Right forelimb (tissue), 1 donor: ENCODE results near the gene ZNF385B.
"Not testable (repeated sequence)": the region's sequence is repeated elsewhere in the genome, so short reads cannot be mapped to it uniquely, and the experiment has no call there.

ENCODE experiments used
- DNase-seq: peaks from one replicate; pipeline ENCODE4 v3.0.0-alpha.2; 2018

The ZNF385B gene

DNA sequence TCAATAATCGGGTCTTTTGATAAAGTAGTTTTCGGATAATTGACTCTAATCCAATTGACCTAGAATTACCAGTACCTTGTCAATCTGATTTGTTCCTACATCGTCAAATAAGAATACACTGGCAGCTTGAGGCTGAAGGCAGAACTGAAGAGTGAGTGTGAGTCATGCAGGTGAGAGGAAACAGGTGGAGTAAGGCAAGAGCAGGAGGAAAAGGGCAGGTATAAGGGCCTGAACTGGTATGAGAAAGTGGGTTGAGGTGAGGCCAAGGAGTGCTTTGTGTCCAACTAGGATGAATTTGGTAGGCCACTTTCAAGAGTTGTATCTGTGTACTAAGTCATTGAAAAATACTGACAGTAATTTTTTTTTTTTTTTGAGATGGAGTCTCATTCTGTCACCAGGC is 186.0 kb downstream of the ZNF385B start:
- no peak for DNase-seq

DNA sequence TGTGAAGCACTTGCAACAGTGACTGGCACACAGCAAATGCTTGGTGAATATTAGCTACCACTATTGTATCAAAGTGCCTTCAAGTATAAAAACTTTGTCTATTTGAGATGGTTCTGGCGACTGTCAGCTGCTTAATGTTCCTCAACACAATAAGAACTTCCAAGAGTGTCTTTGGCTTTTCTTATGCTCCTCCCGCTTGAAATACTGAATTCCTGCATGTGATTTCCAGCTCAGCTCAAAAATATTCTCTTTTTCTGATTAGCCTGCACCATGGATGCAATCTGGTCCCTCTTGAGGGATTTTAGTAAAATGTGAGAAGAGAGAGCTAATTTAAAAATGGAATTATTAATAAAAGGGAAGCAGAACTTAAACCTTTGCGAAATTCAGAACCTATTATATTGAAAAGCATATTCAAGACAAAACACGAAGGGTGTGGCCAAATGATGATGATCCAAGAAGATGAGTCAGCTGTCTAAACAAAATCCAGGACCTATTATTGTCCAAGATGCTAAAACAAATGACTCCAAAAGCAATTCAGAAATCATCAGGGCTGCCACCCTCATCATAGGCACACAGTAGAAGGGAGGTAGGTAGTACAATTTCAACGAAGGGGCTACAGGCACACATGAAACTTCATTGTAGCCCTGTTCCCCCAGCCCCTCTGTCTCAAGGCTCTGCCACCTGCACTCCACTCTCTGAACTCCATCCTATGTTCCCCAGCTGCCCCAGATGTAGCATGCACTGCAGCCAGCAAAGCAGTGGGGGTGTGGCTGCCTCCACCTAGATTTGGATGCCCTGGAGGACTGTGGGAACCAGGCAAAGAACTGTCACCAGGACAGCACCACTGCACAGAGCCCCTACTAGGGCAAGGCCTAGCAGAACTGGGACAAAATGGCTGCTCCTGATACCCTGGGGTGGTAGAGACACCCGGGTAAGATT is 190.1 kb downstream of the ZNF385B start:
- no peak for DNase-seq

DNA sequence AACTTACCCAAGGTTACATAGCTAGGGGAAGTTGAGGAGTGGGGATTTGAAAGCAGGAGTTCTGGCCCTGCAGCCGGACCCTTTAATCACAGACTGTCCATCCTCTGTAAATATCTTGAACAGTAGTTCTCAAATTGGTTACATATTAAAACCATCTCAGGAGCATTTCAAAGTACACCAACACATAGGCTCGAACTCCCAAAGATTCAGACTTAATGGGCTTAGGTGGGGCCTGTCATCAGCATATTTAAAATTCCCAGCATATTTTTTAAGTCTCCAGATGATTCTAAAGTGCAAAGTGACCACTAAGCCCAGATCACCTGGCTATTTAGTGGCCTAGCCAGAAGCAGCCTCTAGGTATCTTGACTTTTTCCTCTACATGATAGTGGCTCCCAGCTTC is 192.2 kb downstream of the ZNF385B start:
- DNase-seq = no peak

DNA sequence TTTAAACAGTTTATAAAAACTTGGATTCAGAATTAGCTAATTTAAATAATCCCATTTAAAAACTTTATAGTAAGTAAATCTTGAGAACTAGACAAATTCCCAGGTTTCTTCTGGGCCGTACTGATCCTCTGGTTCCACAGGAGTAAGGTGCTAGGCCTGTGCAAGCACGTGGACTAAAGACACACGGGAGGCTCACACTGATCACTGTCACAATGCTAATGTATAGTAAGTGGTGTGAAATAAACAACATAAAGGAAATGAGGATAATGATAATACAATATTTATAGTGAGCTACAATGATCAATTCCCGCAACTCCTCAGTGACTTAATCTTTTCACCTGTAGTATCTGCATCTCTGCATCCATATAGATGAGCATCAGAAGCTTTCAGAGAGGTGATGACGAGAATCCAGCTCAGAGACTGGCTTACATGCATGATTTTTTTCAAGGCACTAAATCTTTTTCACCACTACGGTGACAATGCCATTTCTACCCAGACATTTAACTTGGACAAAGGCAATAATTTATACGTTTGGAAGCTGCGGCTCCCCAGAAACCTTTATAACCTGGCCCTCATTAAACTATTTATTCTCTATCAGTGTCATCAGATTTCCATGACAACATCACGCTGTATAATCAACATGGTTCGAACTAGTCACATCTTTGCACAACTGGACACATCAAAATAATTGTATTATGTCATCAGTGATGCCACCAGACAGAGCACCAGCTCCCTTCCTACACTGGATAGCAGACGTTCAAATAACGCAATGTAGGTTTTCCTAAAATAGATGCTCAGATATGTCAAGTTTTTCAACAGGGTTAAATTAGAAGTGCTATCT is 196.2 kb downstream of the ZNF385B start:
- DNase-seq = no peak

DNA sequence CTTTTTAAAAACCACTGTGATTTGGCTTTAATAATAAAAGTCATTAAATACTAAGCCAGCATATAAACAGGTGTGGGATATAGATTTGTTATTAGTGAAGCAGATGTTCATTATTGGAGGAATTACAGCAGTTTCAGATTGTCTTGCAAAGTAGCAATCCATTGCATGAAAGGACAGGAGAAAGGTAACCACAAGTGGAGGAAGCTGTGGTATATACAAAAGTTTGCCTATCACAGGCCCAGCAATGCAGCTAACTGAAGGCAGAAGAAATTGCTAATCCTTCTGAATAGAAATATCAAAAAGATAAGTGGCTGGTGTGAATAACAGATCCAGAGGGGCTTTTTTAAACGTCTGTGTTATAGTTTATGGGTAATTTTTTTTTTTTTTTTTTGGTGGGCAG is 199.4 kb downstream of the ZNF385B start:
- DNase-seq = no peak

DNA sequence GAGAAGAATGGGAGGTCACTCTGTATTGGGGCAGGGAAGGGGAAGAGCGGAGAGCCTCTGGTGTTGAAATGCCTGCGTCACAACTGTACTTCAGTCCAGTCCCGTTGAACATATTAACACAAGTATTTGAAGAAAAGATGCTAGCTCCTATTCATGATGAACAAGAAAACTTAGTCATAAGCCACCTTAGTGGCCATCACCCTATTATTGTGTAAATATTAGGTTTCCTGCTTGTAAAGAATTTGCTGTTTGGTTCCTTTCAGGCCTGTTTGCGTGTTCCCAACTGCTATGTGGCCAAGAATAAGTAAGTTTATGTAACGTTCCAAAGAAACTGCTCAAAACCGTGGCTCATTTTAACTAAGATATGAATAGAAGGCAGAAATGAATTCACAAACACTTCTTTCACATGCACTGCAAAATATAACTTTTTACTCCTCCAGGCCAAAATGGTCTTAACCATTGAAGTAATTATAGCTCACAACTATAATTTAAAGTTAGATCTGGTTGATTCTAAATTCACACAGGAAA is 204.3 kb downstream of the ZNF385B start:
- DNase-seq = no peak

DNA sequence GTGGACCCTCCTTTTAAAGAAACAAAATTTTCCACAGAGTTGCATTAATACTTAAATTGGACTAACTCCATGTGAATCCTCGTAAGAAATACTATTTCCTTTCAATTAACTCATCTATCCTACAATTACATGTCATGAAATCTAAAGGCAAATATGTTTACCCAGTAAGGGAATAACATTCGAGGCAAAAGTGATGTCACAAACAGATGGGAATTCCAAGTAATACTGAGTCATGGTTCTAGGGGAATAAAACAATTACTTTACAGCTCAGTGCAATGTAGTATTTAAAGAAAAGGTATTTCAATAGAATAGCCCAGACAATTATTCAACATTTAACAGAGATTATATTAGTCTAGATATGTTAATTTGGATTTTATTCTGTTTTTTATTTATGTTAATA is 205.8 kb downstream of the ZNF385B start:
- DNase-seq = no peak

DNA sequence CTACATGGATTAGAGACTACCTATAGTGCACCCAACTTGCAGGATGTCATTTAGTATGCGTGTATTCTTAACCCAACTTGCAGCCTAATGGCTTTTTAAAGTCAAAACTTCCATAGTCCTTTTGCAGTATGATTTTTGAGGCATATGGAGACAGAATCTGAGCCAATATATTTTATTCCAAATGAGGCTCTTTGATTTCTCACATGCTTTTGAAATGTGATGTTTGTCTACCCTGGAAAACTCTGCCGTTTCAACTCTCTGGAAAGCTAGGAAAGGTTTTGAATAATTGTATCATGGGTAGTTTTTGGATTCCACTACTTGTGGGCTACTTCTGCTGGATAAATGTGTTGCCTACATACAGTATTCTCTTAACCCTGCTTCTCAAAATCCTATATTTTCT is 206.6 kb downstream of the ZNF385B start:
- no peak for DNase-seq

DNA sequence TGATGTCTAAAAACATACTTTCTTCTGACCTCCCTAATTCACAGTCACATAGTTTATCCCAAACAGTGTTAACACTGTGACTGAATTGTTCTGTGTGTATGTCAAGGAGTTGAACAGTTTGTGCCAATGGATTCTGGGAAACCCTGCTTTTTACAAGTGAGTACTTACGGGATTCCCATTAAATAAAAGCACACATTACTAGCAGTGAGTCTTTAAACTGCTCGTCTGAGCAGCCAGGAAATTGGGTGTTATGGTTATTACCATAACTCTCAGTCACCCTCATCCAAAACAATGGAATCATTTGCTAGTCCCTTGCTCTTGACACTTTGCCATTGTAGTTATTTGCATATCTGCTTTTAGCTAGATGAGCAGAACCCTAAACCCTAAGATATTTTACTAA is 209.1 kb downstream of the ZNF385B start:
- no peak for DNase-seq

DNA sequence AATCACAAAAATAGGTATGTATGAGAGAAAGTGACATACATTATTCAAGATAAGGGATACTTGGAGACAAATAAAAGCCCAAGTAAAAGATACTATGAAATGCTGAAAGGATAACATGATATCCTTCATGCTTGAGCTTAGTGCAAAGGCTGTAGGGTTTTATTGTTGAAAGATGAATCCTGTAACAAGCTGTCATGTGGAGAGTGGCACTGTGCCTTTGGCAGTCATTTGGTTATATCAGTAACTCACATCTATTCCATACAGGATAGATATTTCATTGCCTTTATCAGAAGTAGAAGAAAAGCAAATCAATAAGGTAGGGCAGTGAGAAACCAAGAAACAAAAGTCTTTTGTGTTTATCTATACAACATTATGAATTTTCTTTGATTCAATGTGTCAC is 211.0 kb downstream of the ZNF385B start:
- no peak for DNase-seq

DNA sequence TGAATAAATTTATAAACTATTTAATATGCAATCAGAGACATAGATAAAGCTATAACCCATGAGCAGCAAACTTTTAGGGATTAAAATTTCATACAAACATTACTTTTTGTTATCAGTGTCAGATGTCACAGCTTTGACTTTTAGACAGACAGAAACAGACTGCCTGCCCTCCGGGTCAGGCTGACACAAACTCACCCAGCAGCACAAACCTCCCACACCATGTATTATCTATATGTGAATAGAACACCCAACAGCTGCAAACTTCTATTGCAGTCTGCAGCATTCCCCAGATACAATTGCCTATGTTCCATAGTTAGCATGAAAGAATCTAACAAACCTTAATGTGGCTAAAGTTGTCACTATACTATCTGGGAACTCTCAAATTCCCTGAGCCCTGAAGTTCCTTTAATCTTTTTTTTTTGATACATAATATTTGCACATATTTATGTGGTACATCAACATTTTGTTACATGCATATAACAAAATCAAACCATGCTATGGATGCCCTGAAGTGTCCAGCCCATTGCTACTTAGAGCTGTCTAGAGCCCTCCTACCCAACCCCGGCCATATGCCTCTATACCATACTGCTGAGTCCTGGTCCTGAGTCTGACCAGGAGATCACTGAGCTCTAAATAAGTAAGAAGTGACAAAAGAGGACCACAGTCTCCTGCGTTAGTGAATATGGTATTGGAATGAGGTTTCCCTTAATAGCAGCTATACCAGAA is 214.4 kb downstream of the ZNF385B start:
- no peak for DNase-seq

DNA sequence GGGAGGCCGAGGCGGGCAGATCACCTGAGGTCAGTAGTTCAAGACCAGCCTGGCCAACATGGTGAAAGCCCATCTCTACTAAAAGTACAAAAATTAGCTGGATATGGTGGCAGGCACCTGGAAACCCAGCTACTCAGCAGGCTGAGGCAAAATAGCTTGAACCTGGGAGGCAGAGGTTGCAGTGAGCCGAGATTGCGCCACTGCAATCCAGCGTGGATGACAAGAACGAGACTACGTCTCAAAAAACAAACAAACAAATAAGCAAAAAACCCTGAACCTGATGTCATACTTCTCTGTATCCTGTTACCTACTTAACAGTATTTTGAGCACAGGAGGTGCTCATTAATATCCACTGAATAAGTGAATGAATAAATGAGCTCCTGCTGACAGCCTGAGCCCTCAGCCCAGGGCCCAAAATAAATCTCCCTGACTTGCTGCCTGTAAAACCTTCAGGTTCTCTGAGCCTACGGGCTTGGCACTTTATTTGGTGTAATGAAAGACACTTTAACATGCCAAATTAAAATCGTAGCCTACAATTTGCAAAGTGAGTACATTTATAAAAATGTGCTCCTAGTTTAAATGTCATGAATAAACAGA is 215.1 kb downstream of the ZNF385B start:
- DNase-seq = no peak

DNA sequence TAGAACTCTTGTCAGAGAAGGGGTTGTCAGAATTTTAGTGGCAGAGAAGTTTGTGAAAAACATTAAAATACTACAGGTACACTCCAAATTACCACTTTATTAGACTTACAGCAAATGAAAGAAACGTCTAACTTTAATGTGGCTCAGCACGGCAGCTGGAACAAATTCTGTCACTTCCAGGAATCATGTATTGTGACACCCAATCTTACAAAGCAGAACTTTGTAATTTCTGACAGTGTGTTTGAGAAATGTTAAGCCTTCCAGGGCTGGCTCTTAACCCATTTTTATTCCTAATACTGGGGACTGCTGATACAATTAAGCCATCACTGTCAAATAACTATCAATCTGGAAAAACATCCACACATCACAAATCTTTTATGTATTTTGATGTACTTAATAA is 216.4 kb downstream of the ZNF385B start:
- DNase-seq = no peak

DNA sequence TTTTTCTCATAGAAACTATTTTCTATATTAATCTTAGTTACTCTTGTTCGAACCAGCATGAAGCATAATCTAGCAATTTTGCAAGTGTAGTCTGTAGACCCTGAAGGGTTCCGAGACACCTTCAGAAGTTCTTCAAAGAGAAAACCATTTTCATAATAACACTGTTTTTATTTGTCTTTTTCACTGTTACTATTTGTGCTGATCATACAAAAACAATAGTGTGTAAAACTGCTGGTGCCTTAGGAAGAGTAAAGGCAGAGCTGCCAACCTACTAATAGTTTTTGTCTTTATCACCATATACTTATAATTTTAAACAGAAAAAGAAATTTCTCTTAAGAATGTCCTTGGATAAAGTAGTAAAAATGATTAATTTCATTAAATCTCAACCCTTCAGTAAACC is 218.9 kb downstream of the ZNF385B start:
- no peak for DNase-seq

DNA sequence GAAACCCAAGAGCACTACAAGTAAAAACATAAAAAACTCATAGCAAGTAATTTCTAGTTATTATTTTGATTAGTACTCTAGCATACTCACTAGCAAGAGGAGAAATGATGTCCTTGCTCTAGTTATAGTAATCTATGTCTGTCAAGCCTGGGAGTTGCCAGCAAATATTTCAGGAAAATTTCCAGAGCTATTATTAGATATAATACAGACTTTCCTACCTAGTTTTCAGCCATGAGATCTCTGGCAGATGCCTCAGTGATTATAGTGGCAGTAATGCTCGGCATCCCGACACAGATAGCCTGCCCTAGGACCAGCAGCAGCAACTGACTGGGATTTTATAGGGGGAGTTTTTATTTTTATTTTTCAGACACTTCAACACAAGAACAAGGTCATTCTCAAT is 224.4 kb downstream of the ZNF385B start:
- no peak for DNase-seq

DNA sequence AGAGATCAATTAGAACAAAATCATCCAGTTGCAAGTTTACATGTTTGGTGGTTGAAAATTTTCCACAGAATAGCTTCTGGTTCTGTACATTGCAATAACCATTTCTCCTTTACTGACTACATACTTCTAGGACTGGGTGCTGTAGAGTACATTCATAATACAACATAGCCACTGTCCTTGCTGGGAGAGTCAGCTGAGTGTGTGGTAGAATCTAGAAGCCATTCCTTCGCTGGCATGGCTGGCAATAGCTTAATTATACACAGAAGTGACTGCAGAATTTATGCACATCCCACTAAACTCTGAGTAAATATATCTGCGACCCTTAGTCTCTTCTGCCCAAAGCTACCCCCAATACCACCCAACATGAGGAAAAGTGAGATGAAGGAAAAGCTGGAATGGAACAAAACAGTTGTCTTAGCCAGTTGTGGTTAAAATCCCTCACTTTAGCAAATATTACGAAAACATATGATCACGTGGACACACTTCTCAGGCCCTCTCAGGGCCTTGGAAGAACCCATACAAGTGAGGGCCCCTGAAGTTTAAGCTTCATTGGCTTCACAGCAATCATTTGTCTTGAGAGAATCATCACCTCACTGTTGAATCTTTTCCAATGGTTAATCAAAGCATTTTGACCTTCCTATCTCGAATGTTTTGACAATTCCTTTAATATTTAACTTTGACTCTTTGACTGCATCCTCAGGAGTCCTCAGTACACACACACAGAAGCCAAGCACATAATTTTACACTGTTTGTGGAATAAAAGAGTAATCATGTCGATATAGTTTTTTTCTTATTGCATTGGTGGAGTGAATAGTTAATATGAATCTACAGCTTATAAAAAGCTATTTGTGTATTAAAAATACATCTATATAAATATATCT is 225.1 kb downstream of the ZNF385B start:
- DNase-seq = no peak

DNA sequence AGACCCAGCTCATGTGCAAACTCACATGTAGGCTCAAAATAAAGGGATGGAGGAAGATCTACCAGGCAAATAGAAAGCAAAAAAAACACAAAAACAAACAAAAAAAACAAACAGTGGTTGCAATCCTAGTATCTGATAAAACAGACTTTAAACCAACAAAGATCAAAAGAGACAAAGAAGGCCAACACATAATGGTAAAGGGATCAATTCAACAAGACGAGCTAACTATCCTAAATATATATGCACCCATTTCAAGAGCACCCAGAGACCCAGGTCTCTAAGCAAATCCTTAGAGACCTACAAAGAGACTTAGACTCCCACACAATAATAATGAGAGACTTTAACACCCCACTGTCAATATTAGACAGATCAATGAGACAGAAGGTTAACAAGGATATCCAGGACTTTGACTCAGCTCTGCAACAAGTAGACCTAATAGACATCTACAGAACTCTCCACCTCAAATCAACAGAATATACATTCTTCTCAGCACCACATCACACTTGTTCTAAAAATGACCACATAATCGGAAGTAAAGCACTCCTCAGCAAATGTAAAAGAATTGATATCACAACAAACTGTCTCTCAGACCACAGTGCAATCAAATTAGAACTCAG is 229.5 kb downstream of the ZNF385B start:
- not testable (repeated sequence) for DNase-seq

DNA sequence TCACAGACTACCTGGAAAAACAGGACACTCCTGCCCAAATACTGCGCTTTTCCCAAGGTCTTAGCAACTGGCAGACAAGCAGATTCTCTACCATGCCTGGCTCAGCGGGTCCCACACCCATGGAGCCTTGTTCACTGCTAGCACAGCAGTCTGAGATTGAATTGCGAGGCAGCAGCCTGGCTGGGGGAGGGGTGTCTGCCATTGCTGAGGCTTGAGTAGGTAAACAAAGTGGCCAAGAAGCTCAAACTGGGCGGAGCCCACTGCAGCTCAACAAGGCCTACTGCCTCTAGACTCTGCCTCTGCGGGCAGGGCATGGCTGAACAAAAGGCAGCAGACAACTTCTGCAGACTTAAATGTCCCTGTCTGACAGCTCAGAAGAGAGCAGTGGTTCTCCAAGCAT is 231.6 kb downstream of the ZNF385B start:
- DNase-seq = not testable (repeated sequence)

DNA sequence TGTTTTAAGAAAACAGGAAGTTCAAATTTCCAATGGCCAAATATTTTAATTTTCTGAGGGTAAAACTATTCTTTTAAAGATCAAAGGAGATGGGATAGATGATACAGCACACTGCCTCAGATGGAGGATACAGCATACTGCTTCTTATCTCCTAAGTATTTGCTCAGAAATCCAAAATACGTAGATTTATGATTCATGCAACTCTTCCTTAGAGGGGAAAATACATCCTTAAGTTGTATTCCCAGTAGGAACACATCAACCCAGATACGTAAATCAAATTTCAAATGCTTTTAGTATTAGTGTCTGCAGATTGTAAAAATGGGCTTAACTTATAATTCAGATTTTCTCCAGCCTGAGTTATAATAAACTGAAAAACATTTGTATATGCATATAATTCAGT is 235.2 kb downstream of the ZNF385B start:
- DNase-seq = no peak

DNA sequence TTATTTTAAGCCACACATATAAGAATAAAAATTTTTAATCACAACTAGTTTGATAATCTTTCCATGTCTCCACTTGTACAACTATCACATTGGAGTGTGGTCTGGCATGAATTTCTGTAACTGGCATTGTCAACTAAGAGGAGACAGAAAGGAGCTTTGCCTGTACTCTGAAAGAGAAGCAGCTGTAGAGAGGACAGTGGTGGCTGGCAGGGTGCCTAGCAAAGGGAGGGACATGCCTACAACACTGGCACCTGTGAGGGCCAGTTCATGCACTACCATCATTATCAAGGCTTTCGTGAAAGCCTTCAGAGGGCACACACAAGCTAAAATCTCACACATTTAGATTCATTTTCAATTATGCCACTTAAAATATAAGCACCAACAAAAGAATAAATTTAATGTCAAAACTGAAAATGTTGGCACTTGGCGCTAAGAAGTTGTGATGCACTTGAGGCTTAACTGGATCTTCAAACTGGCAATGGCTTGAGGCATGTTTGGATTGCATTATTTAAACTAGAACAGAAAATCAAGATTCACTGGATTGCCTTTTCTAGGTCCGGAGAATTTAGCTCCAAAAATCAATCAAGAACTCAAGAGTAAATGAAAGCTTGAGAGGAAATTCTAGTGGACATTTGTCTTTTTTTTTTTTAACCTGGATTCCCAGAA is 238.6 kb downstream of the ZNF385B start:
- DNase-seq = no peak

DNA sequence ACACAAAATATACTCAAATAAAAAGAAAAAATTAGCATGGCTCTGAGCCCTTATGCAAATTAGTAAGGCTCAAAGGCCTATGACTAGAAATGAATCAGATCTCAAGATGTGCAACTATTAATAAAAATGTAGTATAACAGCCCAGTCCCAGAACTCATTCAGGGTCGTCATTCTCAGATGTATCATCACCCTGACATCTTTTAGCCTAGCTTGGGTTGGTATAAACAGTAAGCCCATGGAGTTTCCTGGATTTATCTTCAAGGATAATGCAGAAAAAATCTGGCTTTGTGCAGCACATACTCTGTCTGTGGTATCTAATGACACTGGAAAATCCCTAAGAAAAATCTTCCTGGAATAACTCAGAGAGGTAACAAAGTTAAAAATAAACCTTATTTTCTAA is 239.3 kb downstream of the ZNF385B start:
- no peak for DNase-seq
